HEK293 (cell line): ENCODE measurements around the gene SAMD11.

Experiments
- CTCF ChIA-PET: fragments of 350-600 bp; formaldehyde crosslinking; extraction: SDS; loops from one replicate; lab custom pipeline; 2021; ENCODE audit warnings: antibody characterized with exemption; lab: Yijun Ruan, JAX
- POLR2A ChIA-PET: fragments of 300-600 bp; formaldehyde crosslinking; extraction: SDS; loops from one replicate; lab custom pipeline; 2020; ENCODE audit warnings: antibody characterized with exemption, inconsistent platforms; lab: Yijun Ruan, JAX
- H3K27ac ChIP-seq: fragments of 200-500 bp; sonication (Bioruptor generic); 2 replicates; pipeline ENCODE4 v1.5.1; 2014; ENCODE audit warnings: low read depth, low read length, control low read depth, inconsistent platforms; ENCODE audit errors: extremely low read depth
- H3K36me3 ChIP-seq, 2 experiments: fragments of 200-500 bp in 1 of 2; sonication (Bioruptor generic) in 1 of 2; 1 replicate in 1 of 2; 2 replicates in 1 of 2; pipeline ENCODE4 v1.5.1; 2014 to 2017; ENCODE audit warnings: inconsistent platforms in 2 of 2, low read length in 2 of 2; ENCODE audit not compliant: control insufficient read depth in 2 of 2, insufficient read depth in 1 of 2
- H3K4me1 ChIP-seq: fragments of 200-500 bp; sonication (Bioruptor generic); 2 replicates; pipeline ENCODE4 v1.5.1; 2014; ENCODE audit warnings: mild to moderate bottlenecking, low read length, inconsistent platforms; ENCODE audit not compliant: control insufficient read depth, insufficient read depth
- H3K4me3 ChIP-seq: 2 replicates; pipeline ENCODE4 v1.5.1; 2011; ENCODE audit warnings: low read depth, mild to moderate bottlenecking, control low read depth, low read length, moderate library complexity
- H3K9me3 ChIP-seq: fragments of 200-500 bp; sonication (Bioruptor generic); 2 replicates; pipeline ENCODE4 v1.5.1; 2014; ENCODE audit warnings: low read depth, low read length, inconsistent platforms; ENCODE audit not compliant: control insufficient read depth, insufficient read depth
- BCL11A ChIP-seq: fragments of 450-650 bp; formaldehyde crosslinking; IDR thresholded peaks from 2 replicates; pipeline ENCODE4 v1.5.1; 2016; ENCODE audit warnings: low read depth, missing biosample characterization, missing genetic modification characterization
- BCL11B ChIP-seq: fragments of 450-650 bp; formaldehyde crosslinking; IDR thresholded peaks from 2 replicates; pipeline ENCODE4 v1.5.1; 2016; ENCODE audit warnings: low read depth, missing biosample characterization, missing genetic modification characterization
- GLI4 ChIP-seq: fragments of 450-650 bp; formaldehyde crosslinking; IDR thresholded peaks from 2 replicates; pipeline ENCODE4 v1.5.1; 2016; ENCODE audit warnings: missing biosample characterization, missing genetic modification characterization
- GLIS1 ChIP-seq: fragments of 450-650 bp; formaldehyde crosslinking; IDR thresholded peaks from 2 replicates; pipeline ENCODE4 v1.5.1; 2016; ENCODE audit warnings: missing biosample characterization, missing genetic modification characterization
- HOXC10 ChIP-seq: sonication (generic); formaldehyde crosslinking; IDR thresholded peaks from 2 replicates; pipeline ENCODE4 v1.8.1; 2023; ENCODE audit warnings: mild to moderate bottlenecking, missing genetic modification reagents
- IKZF3 ChIP-seq: fragments of 450-650 bp; IDR thresholded peaks from 2 replicates; pipeline ENCODE4 v1.5.0; 2018; ENCODE audit warnings: missing biosample characterization, mild to moderate bottlenecking, missing genetic modification characterization, moderate library complexity
- KLF10 ChIP-seq: fragments of 450-650 bp; IDR thresholded peaks from 2 replicates; pipeline ENCODE4 v1.5.1; 2018; ENCODE audit warnings: missing biosample characterization, mild to moderate bottlenecking, missing genetic modification characterization
- KLF8 ChIP-seq: fragments of 450-650 bp; formaldehyde crosslinking; IDR thresholded peaks from 2 replicates; pipeline ENCODE4 v1.5.1; 2016; ENCODE audit warnings: missing biosample characterization, missing genetic modification characterization
- MEIS1 ChIP-seq: sonication (generic); formaldehyde crosslinking; IDR thresholded peaks from 2 replicates; pipeline ENCODE4 v1.8.1; 2022; ENCODE audit warnings: missing genetic modification reagents, mild to moderate bottlenecking, borderline replicate concordance
- PRDM1 ChIP-seq: fragments of 450-650 bp; formaldehyde crosslinking; IDR thresholded peaks from 2 replicates; pipeline ENCODE4; 2016; ENCODE audit warnings: missing biosample characterization, missing genetic modification characterization
- ZBTB11 ChIP-seq: fragments of 450-650 bp; formaldehyde crosslinking; conservative IDR thresholded peaks from 2 replicates; pipeline ENCODE4 v1.5.1; 2016; ENCODE audit warnings: low read depth, missing biosample characterization, missing genetic modification characterization
- ZBTB6 ChIP-seq: fragments of 450-650 bp; formaldehyde crosslinking; IDR thresholded peaks from 2 replicates; pipeline ENCODE4 v1.5.1; 2017; ENCODE audit warnings: missing biosample characterization, missing genetic modification characterization
- ZNF140 ChIP-seq: fragments of 450-650 bp; formaldehyde crosslinking; IDR thresholded peaks from 2 replicates; pipeline ENCODE4 v1.5.1; 2016; ENCODE audit warnings: missing biosample characterization, missing genetic modification characterization
- ZNF18 ChIP-seq: fragments of 450-650 bp; formaldehyde crosslinking; IDR thresholded peaks from 2 replicates; pipeline ENCODE4 v1.5.1; 2016; ENCODE audit warnings: missing biosample characterization, missing genetic modification characterization
- ZNF184 ChIP-seq: fragments of 450-650 bp; IDR thresholded peaks from 2 replicates; pipeline ENCODE4 v1.5.1; 2018; ENCODE audit warnings: missing biosample characterization, mild to moderate bottlenecking, missing genetic modification characterization
- ZNF214 ChIP-seq: fragments of 450-650 bp; formaldehyde crosslinking; IDR thresholded peaks from 2 replicates; pipeline ENCODE4 v1.5.1; 2017; ENCODE audit warnings: missing biosample characterization, mild to moderate bottlenecking, missing genetic modification characterization, borderline replicate concordance
- ZNF350 ChIP-seq: fragments of 450-650 bp; formaldehyde crosslinking; IDR thresholded peaks from 2 replicates; pipeline ENCODE4 v1.5.0; 2017; ENCODE audit warnings: missing biosample characterization, mild to moderate bottlenecking, missing genetic modification characterization
- ZNF366 ChIP-seq: fragments of 450-650 bp; formaldehyde crosslinking; conservative IDR thresholded peaks from 2 replicates; pipeline ENCODE4 v1.5.1; 2016; ENCODE audit warnings: missing biosample characterization, missing genetic modification characterization
- ZNF580 ChIP-seq: fragments of 450-650 bp; formaldehyde crosslinking; IDR thresholded peaks from 2 replicates; pipeline ENCODE4 v1.5.1; 2016; ENCODE audit warnings: missing biosample characterization, missing genetic modification characterization
- ZNF596 ChIP-seq: fragments of 450-650 bp; IDR thresholded peaks from 2 replicates; pipeline ENCODE4 v1.5.0; 2018; ENCODE audit warnings: missing biosample characterization, mild to moderate bottlenecking, missing genetic modification characterization, moderate library complexity
- ZNF837 ChIP-seq: fragments of 450-650 bp; formaldehyde crosslinking; IDR thresholded peaks from 2 replicates; pipeline ENCODE4 v1.5.1; 2016; ENCODE audit warnings: missing biosample characterization, missing genetic modification characterization
- ZSCAN16 ChIP-seq: fragments of 450-650 bp; formaldehyde crosslinking; IDR thresholded peaks from 2 replicates; pipeline ENCODE4 v1.5.1; 2016; ENCODE audit warnings: missing biosample characterization, missing genetic modification characterization

SAMD11 gene

GRCh38 chr1:974687-975328 is 51.1 kb downstream of the SAMD11 start:
- Histone ChIP-seq H3K4me3 (no peak overlapping the region), H3K36me3 (no peaks in the 10 kb centered on the region), H3K4me1 (peaks cover 3% of the 10 kb centered on the region; the same call in 1 of the 2 replicates), H3K9me3 (no peaks in the 10 kb centered on the region), H3K27ac (no peak overlapping the region)
- ChIA-PET POLR2A (interaction anchor here (0.7 to 1.9 kb wide), 6 partner anchors 8 to 41 kb away, joined by 3 to 12 read pairs (median 5); partner anchors contain the start of gene PLEKHN1), CTCF (interaction anchor here (0.6 to 1.8 kb wide), 4 partner anchors 15 to 105 kb away, joined by 3 to 21 read pairs (median 4); partner anchors contain the start of gene NOC2L)
- TF ChIP-seq ZNF18 (tag by site-specific recombination) = no peak
- no peak for TF ChIP-seq ZNF140 (tag by site-specific recombination)
- TF ChIP-seq ZNF580 = no peak
- TF ChIP-seq MEIS1 (CRISPR knock-in tag) = no peak
- TF ChIP-seq PRDM1 = peak; percentile 79
- TF ChIP-seq HOXC10 (CRISPR knock-in tag) = no peak
- TF ChIP-seq GLI4 (tag by site-specific recombination) = no peak
- TF ChIP-seq KLF8 (tag by site-specific recombination) = peak; percentile 43; the same call in 1 of the 2 replicates
- TF ChIP-seq BCL11A (tag by site-specific recombination) = peak; percentile 100
- peak; percentile 90 for TF ChIP-seq ZNF596 (tag by site-specific recombination)
- TF ChIP-seq ZNF366 (tag by site-specific recombination) = peak; percentile 93
- TF ChIP-seq ZNF350 (tag by site-specific recombination) = no peak
- TF ChIP-seq ZSCAN16 (tag by site-specific recombination) = no peak
- no peak for TF ChIP-seq ZNF184 (tag by site-specific recombination)
- peak; percentile 100 for TF ChIP-seq BCL11B (tag by site-specific recombination)
- TF ChIP-seq KLF10 (tag by site-specific recombination) = no peak
- no peak for TF ChIP-seq ZBTB6 (tag by site-specific recombination)
- TF ChIP-seq ZNF214 (tag by site-specific recombination) = no peak

GRCh38 chr1:975365-975764 is 51.6 kb downstream of the SAMD11 start:
- no peak overlapping the region for H3K27ac ChIP-seq
- no peak overlapping the region for H3K4me3 ChIP-seq
- TF ChIP-seq IKZF3 (tag by site-specific recombination) (no peak), ZBTB11 (tag by site-specific recombination) (no peak), ZNF837 (tag by site-specific recombination) (no peak), GLIS1 (0 out of 2 replicates have a peak, but pooled peaks have one; percentile 14)
- TF ChIP-seq, all 188 proteins: peak for 1
- no peaks in the 10 kb centered on the region for H3K9me3 ChIP-seq
- H3K4me1 ChIP-seq = peaks cover 3% of the 10 kb centered on the region; the same call in 1 of the 2 replicates
- no peaks in the 10 kb centered on the region for H3K36me3 ChIP-seq
- ChIA-PET CTCF (interaction anchor here (0.6 to 1.8 kb wide), 9 partner anchors 10 to 316 kb away, joined by 3 to 21 read pairs (median 4); partner anchors contain the start of gene NOC2L), POLR2A (interaction anchor here (1.0 to 1.9 kb wide), 6 partner anchors 7 to 33 kb away, joined by 3 to 12 read pairs (median 5); partner anchors contain the start of gene PLEKHN1)
